Panc1 (cell line): ENCODE measurements around the gene PRKAG2.

Experiments
- CTCF ChIP-seq: fragments of 450-650 bp; IDR thresholded peaks from 2 replicates; pipeline ENCODE4 v1.5.1; 2017; ENCODE audit warnings: mild to moderate bottlenecking
- POLR2AphosphoS5 ChIP-seq: IDR thresholded peaks from 2 replicates; pipeline ENCODE4 v1.6.1; 2012; ENCODE audit warnings: mild to moderate bottlenecking, low read depth, low read length, moderate library complexity
- SIN3A ChIP-seq: IDR thresholded peaks from 2 replicates; pipeline ENCODE4 v1.6.1; 2012; ENCODE audit warnings: low read depth, mild to moderate bottlenecking, low read length, moderate library complexity, borderline replicate concordance; ENCODE audit not compliant: insufficient read depth
- TCF7L2 ChIP-seq: IDR thresholded peaks from 2 replicates; pipeline ENCODE4 v1.6.1; 2011; ENCODE audit warnings: mild to moderate bottlenecking, low read depth, low read length, inconsistent platforms
- TF ChIP-seq, protein P1 (sequence below), 2 experiments: IDR thresholded peaks; 2 replicates each; pipeline ENCODE4 v1.6.1; 2011 to 2012; ENCODE audit warnings: low read depth in 2 of 2, control low read depth in 1 of 2, low read length in 1 of 2, mild to moderate bottlenecking in 1 of 2, moderate library complexity in 1 of 2; ENCODE audit not compliant: insufficient read depth in 1 of 2

- TF ChIP-seq CTCF = no peak
- no peak for TF ChIP-seq SIN3A
- TF ChIP-seq, protein P1, sequence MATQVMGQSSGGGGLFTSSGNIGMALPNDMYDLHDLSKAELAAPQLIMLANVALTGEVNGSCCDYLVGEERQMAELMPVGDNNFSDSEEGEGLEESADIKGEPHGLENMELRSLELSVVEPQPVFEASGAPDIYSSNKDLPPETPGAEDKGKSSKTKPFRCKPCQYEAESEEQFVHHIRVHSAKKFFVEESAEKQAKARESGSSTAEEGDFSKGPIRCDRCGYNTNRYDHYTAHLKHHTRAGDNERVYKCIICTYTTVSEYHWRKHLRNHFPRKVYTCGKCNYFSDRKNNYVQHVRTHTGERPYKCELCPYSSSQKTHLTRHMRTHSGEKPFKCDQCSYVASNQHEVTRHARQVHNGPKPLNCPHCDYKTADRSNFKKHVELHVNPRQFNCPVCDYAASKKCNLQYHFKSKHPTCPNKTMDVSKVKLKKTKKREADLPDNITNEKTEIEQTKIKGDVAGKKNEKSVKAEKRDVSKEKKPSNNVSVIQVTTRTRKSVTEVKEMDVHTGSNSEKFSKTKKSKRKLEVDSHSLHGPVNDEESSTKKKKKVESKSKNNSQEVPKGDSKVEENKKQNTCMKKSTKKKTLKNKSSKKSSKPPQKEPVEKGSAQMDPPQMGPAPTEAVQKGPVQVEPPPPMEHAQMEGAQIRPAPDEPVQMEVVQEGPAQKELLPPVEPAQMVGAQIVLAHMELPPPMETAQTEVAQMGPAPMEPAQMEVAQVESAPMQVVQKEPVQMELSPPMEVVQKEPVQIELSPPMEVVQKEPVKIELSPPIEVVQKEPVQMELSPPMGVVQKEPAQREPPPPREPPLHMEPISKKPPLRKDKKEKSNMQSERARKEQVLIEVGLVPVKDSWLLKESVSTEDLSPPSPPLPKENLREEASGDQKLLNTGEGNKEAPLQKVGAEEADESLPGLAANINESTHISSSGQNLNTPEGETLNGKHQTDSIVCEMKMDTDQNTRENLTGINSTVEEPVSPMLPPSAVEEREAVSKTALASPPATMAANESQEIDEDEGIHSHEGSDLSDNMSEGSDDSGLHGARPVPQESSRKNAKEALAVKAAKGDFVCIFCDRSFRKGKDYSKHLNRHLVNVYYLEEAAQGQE (IDR thresholded peaks at IDR 0.05; ENCODE audit: insufficient read depth in 1 of 2, low read depth in 2 of 2, low read length in 1 of 2) = no peak
- TF ChIP-seq POLR2AphosphoS5 = no peak
- TF ChIP-seq TCF7L2 = no peak
Measured at GRCh38 chr7:151614019-151614418, 262.9 kb downstream of the PRKAG2 start.
